GM19328 (cell line): ENCODE results near the gene KDSR.

ENCODE experiments used
- ATAC-seq: cut with Tn5 transposase; IDR thresholded peaks from one replicate; pipeline ENCODE4 v1.9.1; 2021; ENCODE audit warnings: mild to moderate bottlenecking, moderate library complexity; ENCODE audit not compliant: unreplicated experiment

Gene KDSR

GRCh38 chr18:63367053-63367953 lies at the start of gene KDSR:
TSS of gene KDSR (minus strand) at chr18:63367206. CDS start at chr18:63367118, 88 bp downstream.
- ATAC-seq = peak; percentile 86

GRCh38 chr18:63412953-63413352 lies 45.9 kb upstream of the KDSR start:
- no peak for ATAC-seq

- no peak for ATAC-seq
Measured at GRCh38 chr18:63410792-63411191, 43.8 kb upstream of the KDSR start.

GRCh38 chr18:63409301-63409700 lies 42.3 kb upstream of the KDSR start:
- no peak for ATAC-seq

- no peak for ATAC-seq
Measured at GRCh38 chr18:63407734-63408133, 40.7 kb upstream of the KDSR start.

- ATAC-seq = no peak
Measured at GRCh38 chr18:63405986-63406385, 39.0 kb upstream of the KDSR start.

GRCh38 chr18:63402246-63403162 lies 35.5 kb upstream of the KDSR start:
- ATAC-seq = no peak

- no peak for ATAC-seq
Measured at GRCh38 chr18:63399300-63399699, 32.3 kb upstream of the KDSR start.

- no peak for ATAC-seq
Measured at GRCh38 chr18:63397349-63397748, 30.3 kb upstream of the KDSR start.

GRCh38 chr18:63395503-63395902 lies 28.5 kb upstream of the KDSR start:
- no peak for ATAC-seq

- no peak for ATAC-seq
Measured at GRCh38 chr18:63394954-63395353, 27.9 kb upstream of the KDSR start.

GRCh38 chr18:63387861-63388260 lies 20.9 kb upstream of the KDSR start:
- no peak for ATAC-seq

- no peak for ATAC-seq
Measured at GRCh38 chr18:63382843-63383242, 15.8 kb upstream of the KDSR start.

- no peak for ATAC-seq
Measured at GRCh38 chr18:63379639-63379962, 12.6 kb upstream of the KDSR start.

- ATAC-seq = no peak
Measured at GRCh38 chr18:63378919-63379638, 12.1 kb upstream of the KDSR start.

GRCh38 chr18:63377275-63377980 lies 10.4 kb upstream of the KDSR start:
- no peak for ATAC-seq

GRCh38 chr18:63376538-63376937 lies 9.5 kb upstream of the KDSR start:
- ATAC-seq = no peak

- no peak for ATAC-seq
Measured at GRCh38 chr18:63374540-63374939, 7.5 kb upstream of the KDSR start.

GRCh38 chr18:63373161-63373560 lies 6.2 kb upstream of the KDSR start:
- ATAC-seq = no peak

- no peak for ATAC-seq
Measured at GRCh38 chr18:63368611-63369010, 1.6 kb upstream of the KDSR start.
